Cardiac fibroblast (primary cell): ENCODE measurements around the gene ADAMTS2.

Experiments used
- DNase-seq, 2 donors: peaks; one replicate each; pipeline versions ENCODE4 v3.0.0 to v3.0.0-alpha.2; 2010; ENCODE audit warnings: low read depth in 2 of 2
- H3K4me3 ChIP-seq, 2 donors: replicated peaks in 1 of 2; 1 replicate in 1 of 2; 2 replicates in 1 of 2; pipeline ENCODE4 v1.5.1; 2011; ENCODE audit warnings: low read depth in 2 of 2, low read length in 2 of 2, mild to moderate bottlenecking in 2 of 2, moderate library complexity in 1 of 2
- TF ChIP-seq, protein P1 (sequence below): IDR thresholded peaks from one replicate; pipeline ENCODE4 v1.5.1; 2011; ENCODE audit warnings: low read depth, mild to moderate bottlenecking, low read length, inconsistent platforms

ADAMTS2 gene

DNA sequence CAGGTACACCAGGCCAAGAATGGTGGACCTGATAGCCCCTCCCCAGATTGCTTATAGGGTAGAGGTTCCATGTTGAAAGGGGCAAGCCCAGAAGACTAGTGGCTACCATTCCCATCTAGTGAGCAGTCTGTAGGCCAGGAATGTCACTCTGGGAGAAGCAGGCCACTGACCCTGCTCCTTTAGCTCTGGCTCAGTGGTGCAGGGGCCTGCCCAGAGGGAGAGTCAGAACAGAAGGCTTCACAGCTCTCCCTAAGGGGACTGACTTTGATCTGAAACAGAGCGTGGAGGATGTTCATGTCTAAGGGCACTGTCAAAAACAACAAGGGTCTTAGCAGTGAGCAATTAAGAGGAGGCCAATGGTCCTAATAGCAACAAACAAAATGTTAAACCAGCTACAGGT, 203.4 kb downstream of the ADAMTS2 start:
- no peak for DNase-seq
- no peak overlapping the region for H3K4me3 ChIP-seq
- TF ChIP-seq, protein P1, sequence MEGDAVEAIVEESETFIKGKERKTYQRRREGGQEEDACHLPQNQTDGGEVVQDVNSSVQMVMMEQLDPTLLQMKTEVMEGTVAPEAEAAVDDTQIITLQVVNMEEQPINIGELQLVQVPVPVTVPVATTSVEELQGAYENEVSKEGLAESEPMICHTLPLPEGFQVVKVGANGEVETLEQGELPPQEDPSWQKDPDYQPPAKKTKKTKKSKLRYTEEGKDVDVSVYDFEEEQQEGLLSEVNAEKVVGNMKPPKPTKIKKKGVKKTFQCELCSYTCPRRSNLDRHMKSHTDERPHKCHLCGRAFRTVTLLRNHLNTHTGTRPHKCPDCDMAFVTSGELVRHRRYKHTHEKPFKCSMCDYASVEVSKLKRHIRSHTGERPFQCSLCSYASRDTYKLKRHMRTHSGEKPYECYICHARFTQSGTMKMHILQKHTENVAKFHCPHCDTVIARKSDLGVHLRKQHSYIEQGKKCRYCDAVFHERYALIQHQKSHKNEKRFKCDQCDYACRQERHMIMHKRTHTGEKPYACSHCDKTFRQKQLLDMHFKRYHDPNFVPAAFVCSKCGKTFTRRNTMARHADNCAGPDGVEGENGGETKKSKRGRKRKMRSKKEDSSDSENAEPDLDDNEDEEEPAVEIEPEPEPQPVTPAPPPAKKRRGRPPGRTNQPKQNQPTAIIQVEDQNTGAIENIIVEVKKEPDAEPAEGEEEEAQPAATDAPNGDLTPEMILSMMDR = no peak

DNA sequence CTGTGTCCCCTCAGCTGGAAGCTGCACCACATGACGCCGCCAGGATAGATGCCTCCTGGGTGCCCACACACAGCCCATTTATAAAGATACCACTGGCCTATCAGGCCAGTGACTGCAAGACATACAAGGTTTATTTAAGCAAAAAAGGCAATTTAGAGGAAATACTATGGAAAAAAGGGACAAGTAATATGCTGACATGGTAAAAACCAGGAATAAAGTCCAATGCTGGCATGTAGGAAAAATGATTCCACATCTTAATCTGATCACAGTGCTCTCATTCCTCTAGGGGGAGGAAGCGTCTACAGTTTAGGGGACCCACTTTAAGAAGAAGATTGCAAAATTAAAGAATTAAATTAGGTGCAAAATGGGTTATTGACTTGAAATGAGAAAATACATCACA, 205.0 kb downstream of the ADAMTS2 start:
- TF ChIP-seq, protein P1 = no peak
- H3K4me3 ChIP-seq = no peak overlapping the region
- no peak for DNase-seq

DNA sequence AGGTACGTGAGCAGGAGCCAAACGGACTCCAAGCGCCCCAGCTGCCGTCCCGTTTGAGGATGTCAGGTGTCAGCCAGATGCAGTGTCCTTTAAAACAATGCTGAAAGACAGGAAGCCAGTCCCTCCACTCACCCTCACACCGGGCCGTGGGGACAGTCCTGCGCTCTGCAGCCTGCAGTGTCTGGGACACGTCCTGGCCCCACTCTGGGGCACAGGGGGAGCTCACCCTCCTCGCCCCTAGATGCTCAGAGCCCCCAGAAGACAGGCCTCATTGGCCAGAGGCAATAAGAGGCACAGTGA, 205.4 kb downstream of the ADAMTS2 start:
- H3K4me3 ChIP-seq = no peak overlapping the region
- TF ChIP-seq, protein P1 = no peak
- no peak for DNase-seq

DNA sequence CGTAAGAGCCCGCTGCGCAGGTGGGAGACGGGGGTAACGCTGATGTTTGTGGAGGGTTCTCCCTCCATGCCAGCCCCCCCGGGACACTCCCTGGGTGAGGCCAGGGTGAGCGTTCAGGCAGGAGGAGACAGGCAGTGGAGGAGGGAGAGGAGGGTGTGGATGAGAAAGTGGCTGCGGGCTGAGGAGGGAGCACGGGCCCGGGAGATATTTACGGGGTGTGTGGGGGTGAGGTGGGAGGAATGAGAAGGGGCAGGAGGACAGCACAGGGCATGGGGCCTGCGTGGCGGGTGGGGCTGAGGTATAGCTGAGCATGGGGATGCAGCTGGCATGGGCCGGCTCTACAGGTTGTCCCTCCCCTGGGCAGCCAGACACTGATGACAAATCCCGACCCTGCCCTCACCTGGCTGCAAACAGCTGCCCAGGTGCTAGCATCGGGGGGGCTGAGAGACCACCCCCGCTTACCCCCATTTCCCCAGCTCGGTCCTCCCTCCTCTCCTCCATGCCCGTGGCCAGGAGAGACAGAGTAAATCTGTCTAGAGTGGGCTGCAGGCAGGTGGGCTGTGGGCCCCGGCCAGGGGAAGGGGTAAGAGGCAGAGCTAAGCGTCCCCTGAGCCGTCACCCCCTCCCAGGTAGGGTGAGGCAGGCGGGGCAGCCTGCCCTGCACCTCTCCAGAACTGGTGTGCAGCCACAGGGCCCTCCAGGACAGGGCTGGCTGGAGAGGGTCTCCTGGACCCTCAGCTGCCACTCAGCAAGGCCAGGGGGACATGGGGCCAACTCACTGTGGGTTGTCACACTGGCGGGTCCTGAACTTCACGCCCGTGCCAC, 205.9 kb downstream of the ADAMTS2 start:
- TF ChIP-seq, protein P1 = no peak
- DNase-seq = no peak

DNA sequence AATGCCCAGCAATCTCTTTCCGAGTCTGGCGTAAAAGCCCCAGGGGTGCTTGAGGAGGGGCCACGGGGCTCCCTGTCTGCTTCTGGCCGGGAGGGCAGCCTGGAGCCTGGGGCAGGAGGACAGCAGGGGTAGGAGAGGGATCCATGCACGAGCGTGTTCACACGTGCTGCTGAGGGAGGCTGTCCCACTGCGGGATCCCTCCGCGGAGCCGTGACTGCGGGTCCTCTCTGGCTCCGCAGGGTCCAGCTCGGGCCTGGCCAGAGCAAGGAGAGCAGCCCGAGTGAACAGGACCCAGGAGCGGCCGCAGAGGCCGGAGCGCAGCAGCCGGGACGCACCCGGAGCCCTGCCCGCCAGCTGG, 206.7 kb downstream of the ADAMTS2 start:
- no peak overlapping the region for H3K4me3 ChIP-seq
- DNase-seq = no peak

More for the DNA sequence above, 205.9 kb downstream of the ADAMTS2 start:
- H3K4me3 ChIP-seq = no peak overlapping the region

DNA sequence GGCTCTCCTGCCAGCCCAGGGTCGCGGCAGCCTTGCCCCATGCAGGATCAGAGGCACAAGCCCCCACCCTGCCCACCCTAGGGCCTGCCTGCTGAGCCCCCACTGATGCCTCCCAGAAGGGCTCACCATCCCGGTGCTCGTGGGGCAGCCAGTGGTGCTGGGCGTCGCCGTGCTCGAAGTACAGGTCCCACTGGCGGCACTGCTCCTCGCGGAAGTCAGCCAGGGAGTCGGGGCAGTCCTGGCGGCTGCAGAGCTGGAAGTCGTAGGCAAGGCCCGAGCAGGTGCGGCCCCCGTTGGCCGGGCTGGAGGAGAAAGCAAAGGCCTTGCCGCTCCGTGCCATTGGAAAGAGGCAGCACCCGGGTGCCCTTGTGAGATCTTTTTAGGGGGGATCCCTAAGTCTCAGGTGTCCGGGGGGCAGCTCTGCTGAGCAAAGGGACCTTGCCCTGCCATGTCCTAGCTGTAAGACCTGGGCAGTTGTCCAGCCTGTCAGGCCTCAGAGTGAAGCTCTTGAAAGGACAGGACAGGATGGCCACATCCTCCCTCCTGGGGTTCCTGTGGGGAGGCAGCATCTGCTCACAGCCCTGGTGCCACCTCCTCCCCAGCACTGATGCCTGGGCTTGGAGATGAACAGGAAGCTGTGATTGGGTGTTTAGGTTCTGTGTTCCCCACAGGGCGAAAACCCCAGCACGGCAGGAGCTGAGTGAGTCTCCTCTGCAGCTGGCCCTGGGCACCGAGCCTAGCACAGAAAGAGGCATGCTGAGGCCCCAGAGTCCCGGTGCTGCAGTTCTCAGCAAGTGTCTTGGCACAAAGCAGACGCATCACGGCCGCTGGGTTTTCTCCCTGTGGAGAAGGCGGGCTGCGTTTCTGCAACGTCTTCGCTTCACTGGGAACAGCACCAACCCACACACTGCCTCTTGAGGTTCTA, 207.4 kb downstream of the ADAMTS2 start:
- TF ChIP-seq, protein P1 = no peak
- no peak for DNase-seq
- no peak overlapping the region for H3K4me3 ChIP-seq

More for the DNA sequence above, 206.7 kb downstream of the ADAMTS2 start:
- TF ChIP-seq, protein P1 = no peak
